Lung (tissue), 12 donors: ENCODE data around the gene DNAH9. TPM values are rescaled to one million over a fixed set of nuclear protein-coding genes. Genes with fewer than 3 reads are reported as not detected.
A peak's percentile ranks its signal among the peaks of the same experiment; 100 is the strongest.

ENCODE experiments used
- ATAC-seq: fragments of 200-7000 bp; cut with Tn5 transposase; one replicate; pipeline ENCODE4 v1.9.1; 2020; ENCODE audit warnings: moderate number of reproducible peaks; ENCODE audit not compliant: insufficient read depth, low FRiP score
- DNase-seq, 3 donors: peaks; one replicate each; pipeline ENCODE4 v3.0.0-alpha.2; 2013 to 2017
- H3K27ac ChIP-seq, 2 donors: one replicate each; pipeline ENCODE4 v1.5.1; 2013; ENCODE audit warnings: mild to moderate bottlenecking in 2 of 2, moderate library complexity in 2 of 2, control low read depth in 1 of 2, inconsistent platforms in 1 of 2, low read depth in 1 of 2, low read length in 1 of 2
- H3K27me3 ChIP-seq, 3 donors: one replicate each; pipeline ENCODE4 v1.5.1; 2013; ENCODE audit warnings: low read length in 2 of 3; ENCODE audit not compliant: control insufficient read depth in 3 of 3, insufficient read depth in 3 of 3
- H3K36me3 ChIP-seq, 4 donors: one replicate each; pipeline ENCODE4 v1.5.1; 2013; ENCODE audit warnings: low read length in 4 of 4, mild to moderate bottlenecking in 1 of 4, moderate library complexity in 1 of 4; ENCODE audit not compliant: control insufficient read depth in 4 of 4, insufficient read depth in 4 of 4
- H3K4me1 ChIP-seq, 5 donors: one replicate each; pipeline ENCODE4 v1.5.1; 2013; ENCODE audit warnings: low read length in 5 of 5, mild to moderate bottlenecking in 2 of 5, moderate library complexity in 1 of 5; ENCODE audit not compliant: control insufficient read depth in 5 of 5, insufficient read depth in 5 of 5
- H3K4me3 ChIP-seq: one replicate; pipeline ENCODE4 v1.5.1; 2013; ENCODE audit warnings: mild to moderate bottlenecking, control low read depth, moderate library complexity
- H3K9ac ChIP-seq, 2 donors: one replicate each; pipeline ENCODE4 v1.5.1; 2013; ENCODE audit warnings: low read length in 2 of 2, control low read depth in 1 of 2; ENCODE audit not compliant: insufficient read depth in 1 of 2
- H3K9me3 ChIP-seq, 4 donors: one replicate each; pipeline ENCODE4 v1.5.1; 2013; ENCODE audit warnings: low read length in 3 of 4, mild to moderate bottlenecking in 1 of 4, moderate library complexity in 1 of 4; ENCODE audit not compliant: control insufficient read depth in 4 of 4, insufficient read depth in 3 of 4
- WGBS, 2 donors: extraction: QIAGEN DNeasy Blood & Tissue Kit; methylation state at CpG; one replicate each; pipeline ENCODE4 v1.1.7; 2013; 5-methylcytosine and 5-hydroxymethylcytosine counted together
- polyA plus RNA-seq, 2 donors: library from polyadenylated mRNA; stranded (reverse); fragments of 200-250 nt; gene quantifications; one replicate each; pipeline ENCODE4 v1.2.1, GENCODE V29; 2013
- total RNA-seq, 2 donors: library from RNA; depleted of rRNA in 1 of 2; stranded (reverse); fragments of >200 nt in 1 of 2; gene quantifications; one replicate each; pipeline ENCODE4 v1.2.1, GENCODE V29; 2014 to 2021
- TF ChIP-seq, protein P1 (sequence below): IDR thresholded peaks from 2 replicates; pipeline ENCODE4 v1.5.1; 2012; ENCODE audit warnings: mild to moderate bottlenecking; ENCODE audit errors: control extremely low read depth, extremely low read depth
- donor health status: control.
- donor health status: control.
- donor health status: Bipolar disorder and iron deficiency.
- donor health status: healthy.
- donor health status: DM: yes; HTN: yes; CAD: no.

DNAH9 gene
- total and polyA plus RNA-seq, 4 donors = 4.0 to 36.1 (median 20.9) TPM

DNA sequence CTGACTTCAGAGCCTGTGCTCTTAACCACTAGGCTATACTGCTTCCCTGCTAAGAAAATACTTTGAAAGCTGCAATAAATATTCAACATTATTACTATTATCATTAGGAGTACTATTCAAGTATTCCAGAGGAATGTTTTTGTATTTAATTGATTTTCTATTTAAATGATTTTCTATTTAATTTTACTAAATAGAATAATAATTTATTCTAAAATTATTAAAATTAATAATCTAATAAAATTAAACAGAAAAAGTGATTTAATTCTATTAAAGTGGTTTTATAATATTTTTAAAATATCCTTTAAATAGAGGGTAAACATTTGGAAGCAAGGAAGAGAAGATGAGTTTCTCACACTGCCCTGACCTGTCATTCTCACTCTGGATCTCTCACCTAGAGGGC lies 173.8 kb downstream of the DNAH9 start:
- no peaks in the 10 kb centered on the region for H3K9me3 ChIP-seq
- no peak overlapping the region for H3K9ac ChIP-seq
- no peak for DNase-seq
- no peaks in the 10 kb centered on the region for H3K4me1 ChIP-seq
- TF ChIP-seq, protein P1, sequence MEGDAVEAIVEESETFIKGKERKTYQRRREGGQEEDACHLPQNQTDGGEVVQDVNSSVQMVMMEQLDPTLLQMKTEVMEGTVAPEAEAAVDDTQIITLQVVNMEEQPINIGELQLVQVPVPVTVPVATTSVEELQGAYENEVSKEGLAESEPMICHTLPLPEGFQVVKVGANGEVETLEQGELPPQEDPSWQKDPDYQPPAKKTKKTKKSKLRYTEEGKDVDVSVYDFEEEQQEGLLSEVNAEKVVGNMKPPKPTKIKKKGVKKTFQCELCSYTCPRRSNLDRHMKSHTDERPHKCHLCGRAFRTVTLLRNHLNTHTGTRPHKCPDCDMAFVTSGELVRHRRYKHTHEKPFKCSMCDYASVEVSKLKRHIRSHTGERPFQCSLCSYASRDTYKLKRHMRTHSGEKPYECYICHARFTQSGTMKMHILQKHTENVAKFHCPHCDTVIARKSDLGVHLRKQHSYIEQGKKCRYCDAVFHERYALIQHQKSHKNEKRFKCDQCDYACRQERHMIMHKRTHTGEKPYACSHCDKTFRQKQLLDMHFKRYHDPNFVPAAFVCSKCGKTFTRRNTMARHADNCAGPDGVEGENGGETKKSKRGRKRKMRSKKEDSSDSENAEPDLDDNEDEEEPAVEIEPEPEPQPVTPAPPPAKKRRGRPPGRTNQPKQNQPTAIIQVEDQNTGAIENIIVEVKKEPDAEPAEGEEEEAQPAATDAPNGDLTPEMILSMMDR = no peak
- H3K27ac ChIP-seq = no peak overlapping the region
- no peaks in the 10 kb centered on the region for H3K36me3 ChIP-seq
- no peak for ATAC-seq
- no peaks in the 10 kb centered on the region for H3K27me3 ChIP-seq
- no peak overlapping the region for H3K4me3 ChIP-seq

DNA sequence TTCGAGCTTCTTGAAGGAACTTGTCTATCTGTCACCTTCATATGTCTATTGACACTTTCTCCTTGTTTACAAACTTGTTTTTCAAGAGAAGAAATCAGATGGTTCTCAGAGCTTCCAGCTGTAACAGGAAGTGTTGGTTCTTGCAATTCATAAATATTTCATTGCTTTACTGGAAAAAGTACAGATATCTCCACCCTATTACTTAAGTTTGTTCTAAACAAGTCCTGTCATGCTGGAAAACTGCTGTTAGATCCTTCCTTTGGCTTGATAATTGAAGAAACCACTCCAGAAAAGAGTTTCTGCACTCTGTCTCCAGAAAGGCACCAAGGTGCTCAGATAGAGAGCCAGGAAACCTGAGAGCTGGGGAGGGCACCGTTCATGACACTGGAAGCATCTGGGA lies 181.6 kb downstream of the DNAH9 start:
- Histone ChIP-seq H3K27ac (no peak overlapping the region), H3K36me3 (no peaks in the 10 kb centered on the region), H3K27me3 (no peaks in the 10 kb centered on the region), H3K9me3 (no peaks in the 10 kb centered on the region), H3K9ac (no peak overlapping the region), H3K4me1 (no peaks in the 10 kb centered on the region), H3K4me3 (no peak overlapping the region)
- no peak for DNase-seq
- WGBS, 2 donors = 58 to 74% methylated on average over 2 of the region's 2 CpGs
- no peak for ATAC-seq
- TF ChIP-seq, protein P1 = no peak

- TF ChIP-seq, protein P1 = no peak
- Histone ChIP-seq H3K36me3 (no peaks in the 10 kb centered on the region), H3K9me3 (no peaks in the 10 kb centered on the region), H3K9ac (no peak overlapping the region), H3K4me1 (no peaks in the 10 kb centered on the region), H3K4me3 (no peak overlapping the region), H3K27me3 (no peaks in the 10 kb centered on the region), H3K27ac (no peak overlapping the region)
- ATAC-seq (no peak), DNase-seq (no peak)
- WGBS, 2 donors = 91 to 98% methylated on average over 5 of the region's 5 CpGs
Observed at GRCh38 chr17:11780621-11781020, 182.4 kb downstream of the DNAH9 start.

- H3K4me3 ChIP-seq = no peak overlapping the region
- ATAC-seq (no peak), DNase-seq (peak in 1 of 3 donors; percentile 2)
- WGBS, 2 donors = 73 to 74% methylated on average over 9 of the region's 9 CpGs
- H3K9ac ChIP-seq = no peak overlapping the region
- no peaks in the 10 kb centered on the region for H3K4me1 ChIP-seq
- H3K27ac ChIP-seq = no peak overlapping the region
- H3K36me3 ChIP-seq = no peaks in the 10 kb centered on the region
- TF ChIP-seq, protein P1 = no peak
- H3K9me3 ChIP-seq = no peaks in the 10 kb centered on the region
- H3K27me3 ChIP-seq = no peaks in the 10 kb centered on the region
Observed at GRCh38 chr17:11786711-11787438, 188.6 kb downstream of the DNAH9 start.
